Esophagus muscularis mucosa (tissue), 4 donors: ENCODE results near the gene LCK. TPM values are rescaled to one million over a fixed set of nuclear protein-coding genes. Genes with fewer than 3 reads are reported as not detected.

Experiments
- DNase-seq: peaks from one replicate; pipeline ENCODE4 v3.0.0-alpha.2; 2017; ENCODE audit errors: extremely low spot score
- H3K27ac ChIP-seq, 4 donors: fragments of 200-600 bp; sonication (generic); replicated peaks in 1 of 4; 1 replicate in 3 of 4; 2 replicates in 1 of 4; pipeline ENCODE4 v1.5.1; 2016 to 2019; ENCODE audit warnings: mild to moderate bottlenecking in 1 of 4
- H3K27me3 ChIP-seq, 4 donors: fragments of 200-600 bp; sonication (generic); one replicate each; pipeline versions ENCODE4 v1.5.1 to v1.6.0; 2016 to 2019
- H3K36me3 ChIP-seq, 4 donors: fragments of 200-600 bp; sonication (generic); one replicate each; pipeline ENCODE4 v1.5.1; 2016 to 2019
- H3K4me1 ChIP-seq, 4 donors: fragments of 200-600 bp; sonication (generic); one replicate each; pipeline ENCODE4 v1.5.1; 2016 to 2019
- H3K4me3 ChIP-seq, 4 donors: fragments of 200-600 bp; sonication (generic); 1 replicate in 2 of 4; 2 replicates in 2 of 4; pipeline ENCODE4 v1.5.1; 2016 to 2019; ENCODE audit warnings: mild to moderate bottlenecking in 4 of 4, moderate library complexity in 1 of 4
- H3K9me3 ChIP-seq, 4 donors: fragments of 200-600 bp; sonication (generic); 1 replicate in 3 of 4; 2 replicates in 1 of 4; pipeline ENCODE4 v1.5.1; 2016 to 2019
- CTCF ChIP-seq, 3 experiments: fragments of 200-600 bp in 2 of 3; fragments of 450-650 bp in 1 of 3; sonication (generic) in 2 of 3; IDR thresholded peaks; one replicate each; pipeline ENCODE4 v1.5.1; 2017 to 2019; ENCODE audit warnings: antibody characterized with exemption in 3 of 3, mild to moderate bottlenecking in 2 of 3, moderate library complexity in 1 of 3
- EP300 ChIP-seq: sonication (generic); formaldehyde crosslinking; IDR thresholded peaks from one replicate; pipeline ENCODE4 v1.6.1; 2017; ENCODE audit warnings: antibody characterized with exemption
- POLR2A ChIP-seq: fragments of 450-650 bp; IDR thresholded peaks from one replicate; pipeline ENCODE4 v1.6.1; 2017; ENCODE audit warnings: antibody characterized with exemption, moderate library complexity, mild to moderate bottlenecking, low read depth
- POLR2AphosphoS5 ChIP-seq, 2 donors: sonication (generic); formaldehyde crosslinking; IDR thresholded peaks; one replicate each; pipeline ENCODE4 v1.6.1; 2017; ENCODE audit warnings: antibody characterized with exemption in 2 of 2
- WGBS: methylation state at CpG from one replicate; pipeline ENCODE4 v1.1.5; 2018; 5-methylcytosine and 5-hydroxymethylcytosine counted together
- intact Hi-C: fragments of 100-400 bp; cut with DNase I; formaldehyde crosslinking; loops from one replicate; pipeline ENCODE4 v1.15.1; 2023
- total RNA-seq, 4 donors: library from RNA; depleted of rRNA; stranded (reverse); fragments of >200 nt; gene quantifications; one replicate each; pipeline versions ENCODE4 v1.1.0 to v1.2.1, GENCODE V29; 2016

LCK gene
- total RNA-seq, 4 donors from 2014 or later, result 0.42 to 2.8 (median 1.1) TPM

DNA sequence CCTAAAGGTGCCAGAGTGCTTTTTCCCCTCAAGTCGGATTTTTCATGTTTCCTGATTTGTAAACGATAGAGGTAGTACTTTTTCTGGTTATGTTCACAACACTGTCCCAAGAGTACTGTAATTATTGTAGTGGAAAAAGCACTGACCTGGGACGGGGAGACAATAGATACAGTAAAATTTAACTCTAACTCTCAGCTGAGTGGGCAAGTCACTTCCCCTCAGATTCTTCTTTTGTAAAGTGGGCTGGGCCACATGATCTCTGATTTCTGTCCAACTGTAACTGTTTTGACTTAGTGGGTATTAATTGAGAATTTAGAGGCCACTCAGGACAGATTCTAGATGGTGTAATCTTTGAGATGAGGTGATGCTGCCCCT lies 65.8 kb downstream of the LCK start:
- Histone ChIP-seq H3K27me3 (no peaks in the 10 kb centered on the region), H3K4me3 (no peak overlapping the region), H3K4me1 (peaks cover 0 to 5% (median 4%) of the 10 kb centered on the region in 4 donors), H3K36me3 (peaks cover 17 to 54% (median 40%) of the 10 kb centered on the region in 4 donors), H3K27ac (no peak overlapping the region), H3K9me3 (no peaks in the 10 kb centered on the region)
- no peak for DNase-seq
- intact Hi-C loops, result no loop called here
- 81% methylated on average over 3 of the region's 3 CpGs for WGBS
- no peak for TF ChIP-seq EP300
- TF ChIP-seq POLR2A, result no peak
- TF ChIP-seq POLR2AphosphoS5 (IDR thresholded peaks at IDR 0.05), result no peak
- no peak for TF ChIP-seq CTCF (IDR thresholded peaks at IDR 0.05)

- Histone ChIP-seq H3K36me3 (peaks cover 17 to 60% (median 49%) of the 10 kb centered on the region in 4 donors), H3K9me3 (no peaks in the 10 kb centered on the region), H3K4me1 (peaks cover 0 to 5% (median 2%) of the 10 kb centered on the region in 4 donors), H3K27me3 (no peaks in the 10 kb centered on the region), H3K27ac (no peak overlapping the region), H3K4me3 (no peak overlapping the region)
- intact Hi-C loops, result no loop called here
- TF ChIP-seq POLR2A, result no peak
- TF ChIP-seq CTCF (IDR thresholded peaks at IDR 0.05), result no peak
- TF ChIP-seq POLR2AphosphoS5 (IDR thresholded peaks at IDR 0.05), result no peak
- no peak for TF ChIP-seq EP300
- WGBS, result 95% methylated on average over 10 of the region's 10 CpGs
- DNase-seq, result no peak
Observed at GRCh38 chr1:32318127-32318869, 67.2 kb downstream of the LCK start.

DNA sequence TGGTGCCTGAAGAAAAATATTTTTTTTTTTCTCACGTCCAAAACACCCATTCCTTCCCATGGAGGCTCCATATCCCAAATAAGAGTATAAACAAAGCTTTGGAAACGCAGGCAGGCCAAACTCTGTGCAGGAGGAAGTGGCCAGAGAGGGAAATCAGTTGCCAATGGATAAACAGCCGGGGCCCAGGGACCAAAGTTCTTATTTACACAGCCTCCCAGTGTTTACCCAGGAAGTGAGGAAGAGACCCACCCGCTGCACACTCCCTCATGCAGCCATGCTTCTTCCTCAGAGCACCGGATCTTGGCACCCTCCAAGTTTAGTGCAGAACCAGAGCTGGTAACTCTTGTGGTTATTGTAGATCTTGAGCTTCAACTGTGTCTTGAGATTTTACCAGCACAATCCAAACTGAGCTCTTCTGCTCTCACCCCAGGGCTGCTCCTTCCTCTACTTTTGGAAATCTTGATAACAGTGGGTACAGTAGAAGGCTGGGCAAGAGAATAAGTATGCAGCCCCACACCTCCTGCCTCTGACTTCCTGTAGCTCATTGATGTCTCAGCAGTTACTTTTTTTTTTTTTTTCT lies 70.7 kb downstream of the LCK start:
- no peak overlapping the region for H3K27ac ChIP-seq
- 58% methylated on average over 5 of the region's 5 CpGs for WGBS
- peaks cover 0 to 5% (median 2%) of the 10 kb centered on the region in 4 donors for H3K4me1 ChIP-seq
- peaks cover 16 to 88% (median 72%) of the 10 kb centered on the region in 4 donors for H3K36me3 ChIP-seq
- intact Hi-C loops, result no loop called here
- no peak for DNase-seq
- TF ChIP-seq POLR2AphosphoS5 (IDR thresholded peaks at IDR 0.05) (no peak), POLR2A (no peak), EP300 (no peak), CTCF (IDR thresholded peaks at IDR 0.05) (no peak)
- H3K4me3 ChIP-seq, result no peak overlapping the region
- H3K27me3 ChIP-seq, result no peaks in the 10 kb centered on the region
- no peaks in the 10 kb centered on the region for H3K9me3 ChIP-seq

- TF ChIP-seq EP300, result no peak
- no peak for TF ChIP-seq CTCF (IDR thresholded peaks at IDR 0.05)
- no peak for TF ChIP-seq POLR2AphosphoS5 (IDR thresholded peaks at IDR 0.05)
- no peak for TF ChIP-seq POLR2A
- H3K4me1 ChIP-seq, result no peaks in the 10 kb centered on the region
- no peaks in the 10 kb centered on the region for H3K27me3 ChIP-seq
- H3K27ac ChIP-seq, result no peak overlapping the region
- DNase-seq, result no peak
- no peak overlapping the region for H3K4me3 ChIP-seq
- H3K9me3 ChIP-seq, result no peaks in the 10 kb centered on the region
- 94% methylated on average over 11 of the region's 11 CpGs for WGBS
- intact Hi-C loops, result no loop called here
- H3K36me3 ChIP-seq, result peaks cover 32 to 100% (median 83%) of the 10 kb centered on the region in 4 donors
Observed at GRCh38 chr1:32327204-32327603, 76.1 kb downstream of the LCK start.
